PC-9 (cell line): ENCODE data around the gene TMEM39B.

ENCODE experiments used
- CTCF ChIP-seq: fragments of 200-600 bp; sonication (generic); conservative IDR thresholded peaks from 2 replicates; pipeline ENCODE4 v1.6.1; 2017; ENCODE audit warnings: mixed run types, antibody characterized with exemption, mild to moderate bottlenecking, moderate library complexity
- EZH2 ChIP-seq: fragments of 200-600 bp; sonication (generic); IDR thresholded peaks from 2 replicates; pipeline ENCODE4 v1.8.0; 2017; ENCODE audit warnings: antibody characterized with exemption, low read depth

DNA sequence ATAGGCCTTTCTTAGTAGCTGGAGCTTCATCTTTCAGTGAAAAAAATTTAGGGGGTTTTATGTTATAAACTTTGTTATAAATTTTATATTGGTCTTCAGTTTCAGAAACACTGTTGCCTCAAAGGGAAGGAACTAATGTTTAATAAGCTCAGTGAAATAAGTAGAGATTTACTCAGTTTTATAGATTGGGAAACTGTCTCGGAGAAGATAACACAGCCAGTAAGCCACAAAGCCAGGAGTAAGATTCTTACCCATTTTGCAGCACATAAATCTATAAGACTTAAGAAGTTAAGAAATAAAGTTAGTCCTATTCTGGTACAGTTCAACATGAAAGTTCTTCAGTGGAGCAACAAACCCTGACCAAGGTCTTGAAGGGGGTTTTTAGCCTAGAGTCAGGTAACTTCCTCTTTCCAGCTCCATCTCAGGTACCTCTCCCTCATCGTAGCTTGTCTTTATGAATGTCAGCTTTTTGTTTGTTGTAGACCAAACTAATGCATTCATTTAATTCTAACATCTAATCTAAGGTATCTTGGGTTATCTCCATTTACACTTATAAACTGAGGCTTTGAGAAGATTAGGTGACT is 38.4 kb downstream of the TMEM39B start:
- TF ChIP-seq CTCF (no peak), EZH2 (no peak)
